ENCODE measurements around the gene PITRM1. TPM values are rescaled to one million over a fixed set of nuclear protein-coding genes. Genes with fewer than 3 reads are reported as not detected.

PITRM1 gene
- total and polyA plus RNA-seq, 7 donors = 16.6 to 70.3 (median 48.5) TPM

GRCh38 chr10:3132036-3133025 is 40.3 kb downstream of the PITRM1 start:
- H3K4me1 ChIP-seq = peaks cover 0 to 19% (median 5%) of the 10 kb centered on the region in 4 donors
- H3K27me3 ChIP-seq = no peaks in the 10 kb centered on the region
- no peak overlapping the region for H3K4me3 ChIP-seq
- H3K36me3 ChIP-seq = peaks cover 3 to 68% (median 36%) of the 10 kb centered on the region in 4 donors
- no peak for TF ChIP-seq POLR2A (IDR thresholded peaks at IDR 0.05)
- TF ChIP-seq EP300 (IDR thresholded peaks at IDR 0.05) = no peak
- TF ChIP-seq, protein P1, sequence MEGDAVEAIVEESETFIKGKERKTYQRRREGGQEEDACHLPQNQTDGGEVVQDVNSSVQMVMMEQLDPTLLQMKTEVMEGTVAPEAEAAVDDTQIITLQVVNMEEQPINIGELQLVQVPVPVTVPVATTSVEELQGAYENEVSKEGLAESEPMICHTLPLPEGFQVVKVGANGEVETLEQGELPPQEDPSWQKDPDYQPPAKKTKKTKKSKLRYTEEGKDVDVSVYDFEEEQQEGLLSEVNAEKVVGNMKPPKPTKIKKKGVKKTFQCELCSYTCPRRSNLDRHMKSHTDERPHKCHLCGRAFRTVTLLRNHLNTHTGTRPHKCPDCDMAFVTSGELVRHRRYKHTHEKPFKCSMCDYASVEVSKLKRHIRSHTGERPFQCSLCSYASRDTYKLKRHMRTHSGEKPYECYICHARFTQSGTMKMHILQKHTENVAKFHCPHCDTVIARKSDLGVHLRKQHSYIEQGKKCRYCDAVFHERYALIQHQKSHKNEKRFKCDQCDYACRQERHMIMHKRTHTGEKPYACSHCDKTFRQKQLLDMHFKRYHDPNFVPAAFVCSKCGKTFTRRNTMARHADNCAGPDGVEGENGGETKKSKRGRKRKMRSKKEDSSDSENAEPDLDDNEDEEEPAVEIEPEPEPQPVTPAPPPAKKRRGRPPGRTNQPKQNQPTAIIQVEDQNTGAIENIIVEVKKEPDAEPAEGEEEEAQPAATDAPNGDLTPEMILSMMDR (IDR thresholded peaks at IDR 0.05) = no peak
- TF ChIP-seq POLR2AphosphoS5 (IDR thresholded peaks at IDR 0.05) = no peak
- no peak overlapping the region for H3K27ac ChIP-seq
- 92 to 94% methylated on average over 22 of the region's 22 CpGs for WGBS, 2 donors
- DNase-seq = no peak
- intact Hi-C loops (cut with DNase I) = no loop called here
- H3K9me3 ChIP-seq = no peaks in the 10 kb centered on the region

DNA sequence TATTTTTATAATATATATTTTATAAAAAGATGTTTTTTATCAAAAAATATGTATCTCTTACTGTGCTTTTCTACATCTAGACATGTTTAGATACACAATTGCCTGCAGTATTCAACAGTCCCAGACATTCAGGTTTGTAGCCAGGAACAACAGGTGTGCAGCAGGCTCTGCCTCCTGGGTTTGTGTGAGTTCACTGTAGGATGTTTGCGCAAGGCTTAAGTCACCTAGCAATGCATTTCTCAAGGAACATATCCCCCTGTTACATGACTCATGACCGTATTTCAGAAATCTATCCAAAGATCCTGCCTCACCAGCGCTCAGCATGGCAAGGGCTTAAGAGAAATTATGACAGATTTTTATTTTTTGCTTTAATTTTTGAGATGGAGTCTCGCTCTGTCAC is 41.5 kb downstream of the PITRM1 start:
- H3K4me3 ChIP-seq = no peak overlapping the region
- 81 to 91% methylated on average over 4 of the region's 4 CpGs for WGBS, 2 donors
- no peak for DNase-seq
- TF ChIP-seq POLR2A (IDR thresholded peaks at IDR 0.05) = no peak
- no peak for TF ChIP-seq POLR2AphosphoS5 (IDR thresholded peaks at IDR 0.05)
- TF ChIP-seq EP300 (IDR thresholded peaks at IDR 0.05) = no peak
- TF ChIP-seq, protein P1 (IDR thresholded peaks at IDR 0.05) = no peak
- intact Hi-C loops (cut with DNase I) = no loop called here
- H3K27ac ChIP-seq = no peak overlapping the region
- no peaks in the 10 kb centered on the region for H3K27me3 ChIP-seq
- peaks cover 3 to 59% (median 26%) of the 10 kb centered on the region in 4 donors for H3K36me3 ChIP-seq
- no peaks in the 10 kb centered on the region for H3K9me3 ChIP-seq
- peaks cover 0 to 22% (median 12%) of the 10 kb centered on the region in 4 donors for H3K4me1 ChIP-seq

DNA sequence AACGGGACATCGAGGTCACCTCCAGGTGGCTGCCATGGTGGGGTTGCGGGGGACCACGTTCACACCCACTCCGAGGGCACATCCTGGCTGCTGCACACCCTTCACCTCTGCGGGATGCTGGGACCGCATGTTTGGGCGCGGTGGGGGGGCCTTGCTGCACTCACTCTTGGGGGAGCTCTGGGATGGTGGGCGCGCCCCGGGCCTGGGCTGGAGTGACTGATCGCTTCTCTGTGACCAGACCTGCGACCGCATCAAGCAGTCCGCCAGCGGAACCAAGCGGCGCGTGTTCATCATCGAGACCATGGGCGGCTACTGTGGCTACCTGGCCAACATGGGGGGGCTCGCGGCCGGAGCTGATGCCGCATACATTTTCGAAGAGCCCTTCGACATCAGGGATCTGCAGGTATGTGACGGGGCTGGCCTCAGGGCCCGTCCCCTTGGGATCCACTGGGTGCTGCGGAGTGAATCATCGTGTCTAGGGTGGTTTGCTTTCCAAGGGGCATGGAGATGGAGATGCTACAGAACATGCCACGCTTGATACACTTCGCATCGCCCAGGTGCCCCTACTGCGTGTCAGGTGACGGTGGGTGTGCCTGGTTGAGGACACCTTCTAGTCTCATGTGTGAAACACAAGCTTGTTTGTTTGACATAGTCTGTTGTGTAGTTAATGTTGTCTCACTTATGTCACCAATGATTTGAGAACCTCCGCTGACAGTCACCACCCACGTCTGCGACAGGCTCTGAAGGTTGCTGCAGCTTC is 42.8 kb downstream of the PITRM1 start:
- H3K9me3 ChIP-seq = no peaks in the 10 kb centered on the region
- H3K4me3 ChIP-seq = no peak overlapping the region
- H3K36me3 ChIP-seq = peaks cover 0 to 53% (median 24%) of the 10 kb centered on the region in 4 donors
- peak; percentile 56 for DNase-seq
- H3K27me3 ChIP-seq = no peaks in the 10 kb centered on the region
- no peak overlapping the region for H3K27ac ChIP-seq
- peaks cover 0 to 14% (median 9%) of the 10 kb centered on the region in 4 donors for H3K4me1 ChIP-seq
- TF ChIP-seq EP300 (IDR thresholded peaks at IDR 0.05) = no peak
- no peak for TF ChIP-seq POLR2A (IDR thresholded peaks at IDR 0.05)
- TF ChIP-seq POLR2AphosphoS5 (IDR thresholded peaks at IDR 0.05) = no peak
- 97% methylated on average over 40 of the region's 40 CpGs for WGBS, 2 donors
- intact Hi-C loops (cut with DNase I) = no loop called here

- no peak for DNase-seq
- Histone ChIP-seq H3K27ac (no peak overlapping the region), H3K9me3 (no peaks in the 10 kb centered on the region), H3K4me3 (no peak overlapping the region), H3K4me1 (peaks cover 0 to 14% (median 9%) of the 10 kb centered on the region in 4 donors), H3K27me3 (no peaks in the 10 kb centered on the region), H3K36me3 (peaks cover 0 to 53% (median 21%) of the 10 kb centered on the region in 4 donors)
- intact Hi-C loops (cut with DNase I) = no loop called here
- WGBS, 2 donors = 97% methylated on average over 24 of the region's 24 CpGs
- TF ChIP-seq EP300 (IDR thresholded peaks at IDR 0.05) = no peak
- TF ChIP-seq POLR2A (IDR thresholded peaks at IDR 0.05) = no peak
- no peak for TF ChIP-seq POLR2AphosphoS5 (IDR thresholded peaks at IDR 0.05)
- TF ChIP-seq, protein P1 (IDR thresholded peaks at IDR 0.05) = no peak
Measured at GRCh38 chr10:3128379-3129130, 44.0 kb downstream of the PITRM1 start.
